CD4-positive, alpha-beta T cell treated with Interleukin-6 for 4 hours (primary cell): Measurements from ENCODE around the gene DEFB129.
A peak's percentile ranks its signal among the peaks of the same experiment; 100 is the strongest.
"Not testable (repeated sequence)": the region's sequence is repeated elsewhere in the genome, so short reads cannot be mapped to it uniquely, and the experiment has no call there.

Source experiments
- DNase-seq: peaks from one replicate; pipeline ENCODE4 v3.0.0-alpha.2; 2020; ENCODE audit warnings: mixed read lengths

The DEFB129 gene

GRCh38 chr20:226958-227357, at the start of gene DEFB129:
TSS of gene DEFB129 (plus strand) at chr20:227258. CDS start at chr20:227289, 31 bp downstream.
- no peak for DNase-seq

GRCh38 chr20:184288-184687, 42.8 kb upstream of the DEFB129 start:
- DNase-seq, result no peak

- no peak for DNase-seq
Observed at GRCh38 chr20:187733-188132, 39.3 kb upstream of the DEFB129 start.

GRCh38 chr20:189611-190010, 37.4 kb upstream of the DEFB129 start, which contains the start of gene DEFB128:
TSS of gene DEFB128 (minus strand) at chr20:189711. CDS start at chr20:189623, 88 bp downstream.
- no peak for DNase-seq

GRCh38 chr20:198225-198624, 28.8 kb upstream of the DEFB129 start:
- DNase-seq, result no peak

- no peak for DNase-seq
Observed at GRCh38 chr20:199996-200395, 27.1 kb upstream of the DEFB129 start.

- not testable (repeated sequence) for DNase-seq
Observed at GRCh38 chr20:203630-204029, 23.4 kb upstream of the DEFB129 start.

- DNase-seq, result peak; percentile 40
Observed at GRCh38 chr20:208942-209566, 18.0 kb upstream of the DEFB129 start.

- DNase-seq, result no peak
Observed at GRCh38 chr20:210809-211502, 16.1 kb upstream of the DEFB129 start.

- no peak for DNase-seq
Observed at GRCh38 chr20:214383-214782, 12.7 kb upstream of the DEFB129 start.

- no peak for DNase-seq
Observed at GRCh38 chr20:215796-216195, 11.3 kb upstream of the DEFB129 start.

- DNase-seq, result no peak
Observed at GRCh38 chr20:217266-217665, 9.8 kb upstream of the DEFB129 start.

- DNase-seq, result no peak
Observed at GRCh38 chr20:219290-220115, 7.6 kb upstream of the DEFB129 start.

GRCh38 chr20:221258-221830, 5.7 kb upstream of the DEFB129 start:
- DNase-seq, result no peak

- DNase-seq, result not testable (repeated sequence)
Observed at GRCh38 chr20:225879-226278, 1.2 kb upstream of the DEFB129 start.

- DNase-seq, result peak; percentile 4
Observed at GRCh38 chr20:227439-228105, 514 bp downstream of the DEFB129 start.

- DNase-seq, result no peak
Observed at GRCh38 chr20:235891-236290, 8.8 kb downstream of the DEFB129 start.

- peak; percentile 37 for DNase-seq
Observed at GRCh38 chr20:237489-237888, 10.4 kb downstream of the DEFB129 start.

GRCh38 chr20:237929-238328, 10.9 kb downstream of the DEFB129 start:
- DNase-seq, result no peak

GRCh38 chr20:242905-243304, 15.8 kb downstream of the DEFB129 start:
- DNase-seq, result no peak

- DNase-seq, result no peak
Observed at GRCh38 chr20:251354-251753, 24.3 kb downstream of the DEFB129 start.

- DNase-seq, result no peak
Observed at GRCh38 chr20:252801-253200, 25.7 kb downstream of the DEFB129 start.

GRCh38 chr20:253447-253846, 26.4 kb downstream of the DEFB129 start:
- DNase-seq, result not testable (repeated sequence)
